ENCODE results near the gene CHTOP.

The CHTOP gene

DNA sequence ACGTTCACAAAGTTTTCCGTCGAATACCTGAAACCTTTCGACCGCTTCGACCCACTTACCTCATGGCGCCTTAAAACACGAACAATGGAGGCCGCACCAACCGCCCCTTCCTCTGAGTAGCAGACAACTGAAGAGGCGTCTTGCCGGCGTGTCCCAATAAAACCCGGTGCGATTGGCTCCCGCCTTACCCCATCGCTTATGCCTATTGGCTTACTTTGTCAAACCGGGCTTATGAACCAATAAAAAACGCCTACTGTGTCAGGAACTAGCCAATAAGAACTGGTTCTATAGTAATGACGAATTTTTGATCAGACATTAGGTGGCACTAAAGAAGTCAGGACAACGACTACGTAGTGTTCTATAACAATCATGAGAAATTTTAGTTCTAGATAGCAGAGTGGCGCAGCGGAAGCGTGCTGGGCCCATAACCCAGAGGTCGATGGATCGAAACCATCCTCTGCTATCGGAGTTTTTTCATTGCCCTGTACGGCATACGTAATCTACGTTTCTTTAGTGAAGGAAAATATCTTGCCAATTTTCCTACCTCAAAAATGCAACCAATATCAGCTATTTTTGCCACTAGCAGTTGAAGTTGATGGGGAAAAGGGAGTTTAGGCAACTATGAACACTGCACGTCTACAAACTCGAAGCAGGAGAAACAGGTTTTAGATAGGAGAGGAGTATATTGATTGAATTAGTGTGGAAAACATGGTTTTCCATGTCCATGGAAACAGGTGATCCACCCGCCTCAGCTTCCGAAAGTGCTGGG, 37.2 kb downstream of the CHTOP start, which contains the start of gene ILF2 (continued):
- TF ChIP-seq, protein P1, sequence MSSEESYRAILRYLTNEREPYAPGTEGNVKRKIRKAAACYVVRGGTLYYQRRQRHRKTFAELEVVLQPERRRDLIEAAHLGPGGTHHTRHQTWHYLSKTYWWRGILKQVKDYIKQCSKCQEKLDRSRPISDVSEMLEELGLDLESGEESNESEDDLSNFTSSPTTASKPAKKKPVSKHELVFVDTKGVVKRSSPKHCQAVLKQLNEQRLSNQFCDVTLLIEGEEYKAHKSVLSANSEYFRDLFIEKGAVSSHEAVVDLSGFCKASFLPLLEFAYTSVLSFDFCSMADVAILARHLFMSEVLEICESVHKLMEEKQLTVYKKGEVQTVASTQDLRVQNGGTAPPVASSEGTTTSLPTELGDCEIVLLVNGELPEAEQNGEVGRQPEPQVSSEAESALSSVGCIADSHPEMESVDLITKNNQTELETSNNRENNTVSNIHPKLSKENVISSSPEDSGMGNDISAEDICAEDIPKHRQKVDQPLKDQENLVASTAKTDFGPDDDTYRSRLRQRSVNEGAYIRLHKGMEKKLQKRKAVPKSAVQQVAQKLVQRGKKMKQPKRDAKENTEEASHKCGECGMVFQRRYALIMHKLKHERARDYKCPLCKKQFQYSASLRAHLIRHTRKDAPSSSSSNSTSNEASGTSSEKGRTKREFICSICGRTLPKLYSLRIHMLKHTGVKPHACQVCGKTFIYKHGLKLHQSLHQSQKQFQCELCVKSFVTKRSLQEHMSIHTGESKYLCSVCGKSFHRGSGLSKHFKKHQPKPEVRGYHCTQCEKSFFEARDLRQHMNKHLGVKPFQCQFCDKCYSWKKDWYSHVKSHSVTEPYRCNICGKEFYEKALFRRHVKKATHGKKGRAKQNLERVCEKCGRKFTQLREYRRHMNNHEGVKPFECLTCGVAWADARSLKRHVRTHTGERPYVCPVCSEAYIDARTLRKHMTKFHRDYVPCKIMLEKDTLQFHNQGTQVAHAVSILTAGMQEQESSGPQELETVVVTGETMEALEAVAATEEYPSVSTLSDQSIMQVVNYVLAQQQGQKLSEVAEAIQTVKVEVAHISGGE (tag by site-specific recombination; conservative IDR thresholded peaks at IDR 0.05; ENCODE audit: low read depth): no peak; the same call in 1 of the 2 replicates
- TF ChIP-seq, protein P2, sequence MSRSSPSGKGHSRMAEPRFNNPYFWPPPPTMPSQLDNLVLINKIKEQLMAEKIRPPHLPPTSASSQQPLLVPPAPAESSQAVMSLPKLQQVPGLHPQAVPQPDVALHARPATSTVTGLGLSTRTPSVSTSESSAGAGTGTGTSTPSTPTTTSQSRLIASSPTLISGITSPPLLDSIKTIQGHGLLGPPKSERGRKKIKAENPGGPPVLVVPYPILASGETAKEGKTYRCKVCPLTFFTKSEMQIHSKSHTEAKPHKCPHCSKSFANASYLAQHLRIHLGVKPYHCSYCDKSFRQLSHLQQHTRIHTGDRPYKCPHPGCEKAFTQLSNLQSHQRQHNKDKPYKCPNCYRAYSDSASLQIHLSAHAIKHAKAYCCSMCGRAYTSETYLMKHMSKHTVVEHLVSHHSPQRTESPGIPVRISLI (tag by site-specific recombination; IDR thresholded peaks at IDR 0.05): peak; percentile 96
- TF ChIP-seq ZBTB17 (tag by site-specific recombination; IDR thresholded peaks at IDR 0.05) (peak; percentile 91), SP3 (tag by site-specific recombination; IDR thresholded peaks at IDR 0.05) (peak; percentile 70), ZFP37 (tag by site-specific recombination; IDR thresholded peaks at IDR 0.05) (0 out of 2 replicates have a peak, but pooled peaks have one; percentile 37), ZBTB1 (tag by site-specific recombination; IDR thresholded peaks at IDR 0.05) (no peak), ZNF335 (tag by site-specific recombination; conservative IDR thresholded peaks at IDR 0.05) (no peak), ZNF354C (tag by site-specific recombination; IDR thresholded peaks at IDR 0.05; ENCODE audit: borderline replicate concordance, low read depth) (no peak), ZNF558 (tag by site-specific recombination; IDR thresholded peaks at IDR 0.05) (peak; percentile 72; the same call in 1 of the 2 replicates), SCRT2 (tag by site-specific recombination; IDR thresholded peaks at IDR 0.05) (peak; percentile 88), ZNF169 (tag by site-specific recombination; IDR thresholded peaks at IDR 0.05) (no peak), ZNF596 (tag by site-specific recombination; IDR thresholded peaks at IDR 0.05) (no peak), ZFP41 (tag by site-specific recombination; IDR thresholded peaks at IDR 0.05; ENCODE audit: borderline replicate concordance) (no peak), ZNF623 (tag by site-specific recombination; IDR thresholded peaks at IDR 0.05) (no peak), ZNF48 (tag by site-specific recombination; IDR thresholded peaks at IDR 0.05) (no peak), PRDM1 (tag by site-specific recombination; IDR thresholded peaks at IDR 0.05) (peak; percentile 87), ZNF707 (tag by site-specific recombination; IDR thresholded peaks at IDR 0.05) (no peak), GLI2 (tag by site-specific recombination; IDR thresholded peaks at IDR 0.05; ENCODE audit: borderline replicate concordance, low read depth) (no peak), SALL2 (tag by site-specific recombination; IDR thresholded peaks at IDR 0.05; ENCODE audit: borderline replicate concordance) (no peak), ZNF274 (IDR thresholded peaks at IDR 0.05; ENCODE audit: low read length) (no peak), ZNF274 (tag by site-specific recombination; IDR thresholded peaks at IDR 0.05; ENCODE audit: borderline replicate concordance) (no peak), ZNF548 (tag by site-specific recombination; IDR thresholded peaks at IDR 0.05) (no peak), ZNF530 (tag by site-specific recombination; IDR thresholded peaks at IDR 0.05; ENCODE audit: low read depth) (no peak), ZNF571 (tag by site-specific recombination; IDR thresholded peaks at IDR 0.05) (no peak), ZBTB7A (tag by site-specific recombination; IDR thresholded peaks at IDR 0.05; ENCODE audit: low read depth) (no peak)
- TF ChIP-seq, protein P3, sequence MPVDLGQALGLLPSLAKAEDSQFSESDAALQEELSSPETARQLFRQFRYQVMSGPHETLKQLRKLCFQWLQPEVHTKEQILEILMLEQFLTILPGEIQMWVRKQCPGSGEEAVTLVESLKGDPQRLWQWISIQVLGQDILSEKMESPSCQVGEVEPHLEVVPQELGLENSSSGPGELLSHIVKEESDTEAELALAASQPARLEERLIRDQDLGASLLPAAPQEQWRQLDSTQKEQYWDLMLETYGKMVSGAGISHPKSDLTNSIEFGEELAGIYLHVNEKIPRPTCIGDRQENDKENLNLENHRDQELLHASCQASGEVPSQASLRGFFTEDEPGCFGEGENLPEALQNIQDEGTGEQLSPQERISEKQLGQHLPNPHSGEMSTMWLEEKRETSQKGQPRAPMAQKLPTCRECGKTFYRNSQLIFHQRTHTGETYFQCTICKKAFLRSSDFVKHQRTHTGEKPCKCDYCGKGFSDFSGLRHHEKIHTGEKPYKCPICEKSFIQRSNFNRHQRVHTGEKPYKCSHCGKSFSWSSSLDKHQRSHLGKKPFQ (tag by site-specific recombination; IDR thresholded peaks at IDR 0.05): no peak
- TF ChIP-seq, protein P4, sequence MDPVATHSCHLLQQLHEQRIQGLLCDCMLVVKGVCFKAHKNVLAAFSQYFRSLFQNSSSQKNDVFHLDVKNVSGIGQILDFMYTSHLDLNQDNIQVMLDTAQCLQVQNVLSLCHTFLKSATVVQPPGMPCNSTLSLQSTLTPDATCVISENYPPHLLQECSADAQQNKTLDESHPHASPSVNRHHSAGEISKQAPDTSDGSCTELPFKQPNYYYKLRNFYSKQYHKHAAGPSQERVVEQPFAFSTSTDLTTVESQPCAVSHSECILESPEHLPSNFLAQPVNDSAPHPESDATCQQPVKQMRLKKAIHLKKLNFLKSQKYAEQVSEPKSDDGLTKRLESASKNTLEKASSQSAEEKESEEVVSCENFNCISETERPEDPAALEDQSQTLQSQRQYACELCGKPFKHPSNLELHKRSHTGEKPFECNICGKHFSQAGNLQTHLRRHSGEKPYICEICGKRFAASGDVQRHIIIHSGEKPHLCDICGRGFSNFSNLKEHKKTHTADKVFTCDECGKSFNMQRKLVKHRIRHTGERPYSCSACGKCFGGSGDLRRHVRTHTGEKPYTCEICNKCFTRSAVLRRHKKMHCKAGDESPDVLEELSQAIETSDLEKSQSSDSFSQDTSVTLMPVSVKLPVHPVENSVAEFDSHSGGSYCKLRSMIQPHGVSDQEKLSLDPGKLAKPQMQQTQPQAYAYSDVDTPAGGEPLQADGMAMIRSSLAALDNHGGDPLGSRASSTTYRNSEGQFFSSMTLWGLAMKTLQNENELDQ (tag by site-specific recombination; IDR thresholded peaks at IDR 0.05; ENCODE audit: low read depth): no peak
- TF ChIP-seq, protein P5, sequence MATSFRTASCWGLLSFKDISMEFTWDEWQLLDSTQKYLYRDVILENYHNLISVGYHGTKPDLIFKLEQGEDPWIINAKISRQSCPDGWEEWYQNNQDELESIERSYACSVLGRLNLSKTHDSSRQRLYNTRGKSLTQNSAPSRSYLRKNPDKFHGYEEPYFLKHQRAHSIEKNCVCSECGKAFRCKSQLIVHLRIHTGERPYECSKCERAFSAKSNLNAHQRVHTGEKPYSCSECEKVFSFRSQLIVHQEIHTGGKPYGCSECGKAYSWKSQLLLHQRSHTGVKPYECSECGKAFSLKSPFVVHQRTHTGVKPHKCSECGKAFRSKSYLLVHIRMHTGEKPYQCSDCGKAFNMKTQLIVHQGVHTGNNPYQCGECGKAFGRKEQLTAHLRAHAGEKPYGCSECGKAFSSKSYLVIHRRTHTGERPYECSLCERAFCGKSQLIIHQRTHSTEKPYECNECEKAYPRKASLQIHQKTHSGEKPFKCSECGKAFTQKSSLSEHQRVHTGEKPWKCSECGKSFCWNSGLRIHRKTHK (tag by site-specific recombination; IDR thresholded peaks at IDR 0.05): no peak
- TF ChIP-seq, protein P6, sequence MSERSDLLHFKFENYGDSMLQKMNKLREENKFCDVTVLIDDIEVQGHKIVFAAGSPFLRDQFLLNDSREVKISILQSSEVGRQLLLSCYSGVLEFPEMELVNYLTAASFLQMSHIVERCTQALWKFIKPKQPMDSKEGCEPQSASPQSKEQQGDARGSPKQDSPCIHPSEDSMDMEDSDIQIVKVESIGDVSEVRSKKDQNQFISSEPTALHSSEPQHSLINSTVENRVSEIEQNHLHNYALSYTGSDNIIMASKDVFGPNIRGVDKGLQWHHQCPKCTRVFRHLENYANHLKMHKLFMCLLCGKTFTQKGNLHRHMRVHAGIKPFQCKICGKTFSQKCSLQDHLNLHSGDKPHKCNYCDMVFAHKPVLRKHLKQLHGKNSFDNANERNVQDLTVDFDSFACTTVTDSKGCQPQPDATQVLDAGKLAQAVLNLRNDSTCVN (tag by site-specific recombination; optimal IDR thresholded peaks at IDR 0.05): no peak
